HS-5 (cell line): ENCODE results near the gene LIMCH1.
"Not testable (repeated sequence)": the region's sequence is repeated elsewhere in the genome, so short reads cannot be mapped to it uniquely, and the experiment has no call there.

ENCODE experiments used
- DNase-seq: peaks from one replicate; pipeline ENCODE4 v3.0.0-alpha.2; 2012; ENCODE audit warnings: low read depth

Gene LIMCH1

GRCh38 chr4:41727861-41728572 is 190.1 kb downstream of the LIMCH1 start:
- no peak for DNase-seq

- no peak for DNase-seq
Measured at GRCh38 chr4:41728573-41728913, 190.6 kb downstream of the LIMCH1 start.

GRCh38 chr4:41731569-41732126 is 193.7 kb downstream of the LIMCH1 start:
- no peak for DNase-seq

GRCh38 chr4:41734371-41734770 is 196.4 kb downstream of the LIMCH1 start:
- no peak for DNase-seq

- not testable (repeated sequence) for DNase-seq
Measured at GRCh38 chr4:41737491-41737890, 199.5 kb downstream of the LIMCH1 start.

- no peak for DNase-seq
Measured at GRCh38 chr4:41741354-41741753, 203.4 kb downstream of the LIMCH1 start.

- DNase-seq = no peak
Measured at GRCh38 chr4:41744572-41745291, 206.8 kb downstream of the LIMCH1 start.

- DNase-seq = no peak
Measured at GRCh38 chr4:41745292-41746024, 207.5 kb downstream of the LIMCH1 start.

GRCh38 chr4:41746025-41746439 is 208.1 kb downstream of the LIMCH1 start:
- no peak for DNase-seq

GRCh38 chr4:41746440-41747229 is 208.7 kb downstream of the LIMCH1 start:
- no peak for DNase-seq

- DNase-seq = no peak
Measured at GRCh38 chr4:41747230-41748055, 209.5 kb downstream of the LIMCH1 start.

GRCh38 chr4:41748074-41748570 is 210.2 kb downstream of the LIMCH1 start:
- DNase-seq = no peak

GRCh38 chr4:41748571-41749475 is 210.9 kb downstream of the LIMCH1 start, which contains the start of gene PHOX2B:
Gene PHOX2B (minus strand): TSS chr4:41748725. CDS start chr4:41748610, 115 bp downstream.
- no peak for DNase-seq

GRCh38 chr4:41749631-41750039 is 211.7 kb downstream of the LIMCH1 start:
- no peak for DNase-seq
